Stimulated activated CD4-positive, alpha-beta T cell treated with anti-CD3 and anti-CD28 coated beads, Interleukin-1b, Interleukin-23, amount 100 ng/mL, for 4 hours (primary cell): Measurements from ENCODE around the gene KRTAP10-12.

ENCODE experiments used
- DNase-seq, 2 donors: peaks; one replicate each; pipeline ENCODE4 v3.0.0-alpha.2; 2020; ENCODE audit warnings: low read depth in 2 of 2

Gene KRTAP10-12

DNA sequence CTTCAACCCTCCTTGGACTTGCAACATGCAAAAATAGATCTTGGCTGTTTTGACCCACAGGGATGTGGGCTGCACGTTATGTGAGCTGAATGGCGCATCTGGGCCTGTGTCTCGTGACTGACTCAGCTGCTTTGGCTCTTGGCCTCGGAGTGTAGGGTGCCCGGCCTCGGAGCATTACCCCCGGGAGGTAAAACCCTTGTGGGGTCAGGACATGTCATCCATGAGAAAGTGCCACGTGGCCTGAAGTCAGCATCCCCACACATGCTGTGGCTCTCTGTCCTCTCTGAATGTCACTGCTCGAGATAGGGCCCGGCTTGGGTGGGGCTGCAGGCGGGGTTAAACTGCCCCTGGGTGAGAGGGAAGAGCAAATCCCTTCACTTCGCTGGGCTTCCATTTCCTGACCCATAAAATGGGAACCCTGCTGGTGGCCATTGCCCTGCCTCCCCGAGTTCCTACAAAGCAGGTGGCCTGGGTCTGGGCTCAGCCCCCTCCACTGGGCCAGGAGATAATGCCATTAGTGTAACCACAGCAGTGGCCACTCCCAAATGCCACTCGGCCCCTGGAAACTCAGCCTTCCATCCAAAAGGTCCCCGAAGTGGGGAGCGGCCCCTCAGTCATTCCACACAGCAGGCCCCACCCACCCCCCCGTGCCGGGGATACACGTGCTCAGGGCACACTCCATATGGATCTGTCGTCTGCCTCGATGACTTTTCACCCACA, 37.2 kb downstream of the KRTAP10-12 start:
- DNase-seq = no peak

DNA sequence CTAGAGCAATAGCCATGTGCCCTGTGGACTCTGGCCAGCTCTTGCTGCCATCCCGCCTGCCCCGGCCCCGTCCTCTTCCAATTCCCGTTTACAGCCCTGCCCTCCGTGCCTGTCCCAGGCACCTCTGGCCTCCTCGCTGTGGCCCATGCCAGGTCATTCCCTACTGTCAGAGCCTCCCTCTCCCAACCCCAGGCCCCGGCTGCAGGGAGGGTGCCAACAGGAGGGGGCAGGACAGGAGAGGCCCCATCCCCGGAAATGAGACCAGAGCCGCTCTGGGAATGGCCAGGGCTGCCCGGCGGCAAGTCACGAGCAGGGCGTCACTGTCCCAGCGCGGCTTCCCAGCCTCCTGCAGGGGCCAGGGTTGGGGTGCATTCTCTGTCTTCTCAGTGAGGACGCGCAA, 37.9 kb downstream of the KRTAP10-12 start:
- DNase-seq = no peak

DNA sequence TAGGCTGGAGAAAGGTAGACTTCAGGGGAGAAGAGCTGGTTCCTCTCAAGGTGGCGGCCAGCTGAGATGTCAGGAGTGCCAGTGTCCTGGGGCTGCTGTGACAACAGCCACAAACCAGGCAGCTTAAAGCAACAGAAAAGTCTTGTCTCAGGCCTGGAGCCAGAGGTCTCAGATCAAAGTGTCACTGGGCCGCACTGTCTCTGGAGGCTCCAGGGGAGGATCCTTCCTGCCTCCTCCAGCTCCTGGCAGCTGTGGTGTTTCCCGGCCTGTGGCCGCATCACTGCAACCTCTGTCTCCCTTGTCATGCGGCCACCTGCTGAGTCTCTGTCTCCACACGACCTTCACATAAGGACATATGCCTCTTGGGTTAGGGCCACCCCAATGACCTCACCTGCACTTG, 38.8 kb downstream of the KRTAP10-12 start:
- no peak for DNase-seq

DNA sequence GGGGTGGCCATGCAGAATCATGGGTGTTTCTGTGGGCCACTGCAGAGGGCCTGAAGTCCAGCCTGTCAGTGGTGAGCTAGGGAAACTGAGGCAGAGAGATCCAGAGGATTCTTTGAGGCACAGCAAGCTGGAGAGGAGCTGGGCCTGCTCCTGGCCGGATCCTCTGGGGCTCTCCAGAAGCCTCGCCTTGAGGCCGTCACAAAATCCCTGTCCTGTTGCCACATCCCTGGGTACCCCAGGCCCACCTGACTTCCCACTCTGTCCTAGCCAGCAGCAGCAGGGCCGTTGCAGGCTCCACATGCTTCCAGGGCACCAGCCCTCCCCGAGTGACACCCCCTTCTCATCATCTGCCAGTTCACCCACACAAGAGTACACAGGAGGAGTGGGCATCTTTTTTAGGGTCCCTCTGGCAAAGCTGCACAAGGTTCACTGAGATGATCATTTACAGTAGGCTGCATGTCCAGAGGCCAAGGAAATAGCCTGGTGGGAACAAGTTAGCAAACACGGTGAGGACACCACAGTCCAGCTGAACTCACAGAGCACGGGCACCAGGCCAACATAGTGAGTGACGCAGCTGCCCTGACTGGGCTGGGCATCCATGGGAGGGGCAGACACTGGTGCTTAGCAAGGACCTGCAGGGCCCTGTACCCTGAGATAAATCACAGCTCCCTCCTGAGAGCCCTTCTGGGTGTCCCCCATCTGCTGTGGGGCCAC, 39.5 kb downstream of the KRTAP10-12 start:
- no peak for DNase-seq

DNA sequence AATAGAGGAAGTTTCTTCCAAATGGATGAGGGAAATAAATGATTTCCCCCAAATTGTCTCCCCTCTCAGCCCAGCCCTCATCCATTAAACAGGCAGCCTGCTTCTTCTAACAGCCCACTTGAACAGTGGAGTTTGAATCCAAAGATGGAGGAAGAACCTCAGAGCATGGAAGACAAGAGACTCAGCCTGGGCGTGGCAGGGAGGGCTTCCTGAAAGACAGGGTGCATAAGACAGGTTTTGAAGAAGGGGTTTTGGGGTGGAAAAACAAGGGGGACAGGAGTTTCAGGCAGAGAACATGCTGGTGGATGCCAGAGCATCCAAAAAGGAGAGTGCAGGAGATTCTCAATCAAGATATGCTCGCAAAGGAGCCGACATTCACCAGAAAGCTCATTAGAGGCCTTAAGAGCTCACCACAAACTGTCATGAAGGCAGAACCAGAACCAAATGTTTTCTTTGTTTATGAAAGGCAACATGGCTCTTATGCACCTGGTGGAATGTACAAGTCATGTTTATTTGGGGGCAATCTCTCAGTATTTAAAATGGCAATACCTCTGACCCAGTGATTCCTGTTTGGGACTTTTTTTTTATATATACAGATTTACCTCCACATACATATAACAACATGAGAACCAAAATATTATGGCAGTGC, 40.9 kb downstream of the KRTAP10-12 start:
- DNase-seq = no peak

DNA sequence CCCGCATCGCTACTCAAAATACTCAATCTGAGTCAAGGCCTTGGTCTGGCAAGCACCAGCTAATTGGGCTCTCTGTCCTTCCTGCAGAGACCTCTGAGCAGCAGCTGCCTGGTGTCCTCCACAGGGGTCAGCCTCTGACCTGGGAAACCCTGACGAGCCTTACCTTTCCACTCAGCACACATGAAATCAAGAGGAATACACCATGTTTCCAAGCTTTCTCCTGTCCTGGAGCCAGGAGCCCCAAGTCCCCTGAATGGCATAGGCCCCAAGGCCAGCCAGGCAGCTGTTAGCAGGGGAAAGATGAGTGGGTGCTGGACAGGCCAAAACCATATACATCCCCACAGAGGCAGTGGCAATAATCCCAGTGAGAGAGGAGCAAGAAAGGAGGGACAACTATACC, 41.6 kb downstream of the KRTAP10-12 start:
- no peak for DNase-seq

DNA sequence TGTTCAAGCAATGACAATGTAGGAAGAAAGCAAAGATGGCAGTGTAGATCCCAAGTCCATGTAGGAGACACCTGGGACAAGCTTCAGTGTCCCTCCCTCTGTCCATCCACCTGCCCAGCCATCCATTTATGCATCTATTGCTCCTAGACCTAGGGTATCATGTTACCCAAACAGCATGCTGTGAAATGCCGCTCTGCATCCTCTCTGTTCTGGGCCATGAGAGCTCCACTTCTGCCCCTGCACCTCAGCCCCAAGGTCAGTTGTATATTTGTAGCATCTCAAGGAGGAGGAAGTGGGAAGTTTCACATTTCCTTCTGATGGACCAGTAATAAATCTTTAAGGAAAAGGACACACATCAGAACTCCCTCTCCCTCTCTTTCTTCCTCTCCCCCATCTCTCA, 42.3 kb downstream of the KRTAP10-12 start:
- no peak for DNase-seq

DNA sequence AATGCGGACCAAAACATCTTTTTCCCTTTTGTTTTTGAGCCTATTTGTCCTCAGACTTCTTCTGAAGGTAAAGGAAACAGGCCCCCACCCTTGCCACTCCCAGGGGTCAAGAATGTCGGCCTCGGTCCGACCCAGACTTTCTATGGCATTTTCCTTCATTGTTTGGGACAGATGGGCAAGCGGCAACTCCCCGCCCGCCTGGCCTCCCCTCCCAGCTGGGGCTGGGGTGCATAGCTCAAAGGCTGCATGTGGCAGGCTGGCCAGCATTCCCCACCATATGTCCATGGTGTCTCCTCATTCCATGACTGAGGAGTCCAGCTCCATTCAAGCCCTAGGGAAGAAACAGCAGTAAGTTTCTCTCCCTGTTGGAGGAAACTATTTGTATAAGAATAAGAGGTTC, 43.8 kb downstream of the KRTAP10-12 start:
- DNase-seq = no peak

DNA sequence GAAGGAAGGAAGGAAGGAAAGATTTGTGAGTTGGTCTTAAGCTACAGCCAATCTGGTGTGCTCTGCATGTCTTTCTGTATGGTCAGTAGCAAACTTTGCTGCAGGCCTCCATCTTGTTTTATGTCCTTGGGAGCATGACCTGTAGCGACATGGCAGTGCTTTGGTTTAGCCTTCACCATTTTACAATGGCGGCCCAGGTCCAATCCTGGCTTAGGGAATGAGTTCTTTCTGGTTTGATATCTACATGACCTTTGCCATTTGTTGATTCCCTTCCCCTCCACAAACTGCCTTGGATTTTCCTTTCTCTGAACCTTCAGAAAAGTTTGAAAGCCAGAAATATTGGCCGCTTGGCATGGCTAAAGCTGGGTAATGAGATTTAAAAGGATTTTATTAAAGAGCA, 44.9 kb downstream of the KRTAP10-12 start:
- no peak for DNase-seq

DNA sequence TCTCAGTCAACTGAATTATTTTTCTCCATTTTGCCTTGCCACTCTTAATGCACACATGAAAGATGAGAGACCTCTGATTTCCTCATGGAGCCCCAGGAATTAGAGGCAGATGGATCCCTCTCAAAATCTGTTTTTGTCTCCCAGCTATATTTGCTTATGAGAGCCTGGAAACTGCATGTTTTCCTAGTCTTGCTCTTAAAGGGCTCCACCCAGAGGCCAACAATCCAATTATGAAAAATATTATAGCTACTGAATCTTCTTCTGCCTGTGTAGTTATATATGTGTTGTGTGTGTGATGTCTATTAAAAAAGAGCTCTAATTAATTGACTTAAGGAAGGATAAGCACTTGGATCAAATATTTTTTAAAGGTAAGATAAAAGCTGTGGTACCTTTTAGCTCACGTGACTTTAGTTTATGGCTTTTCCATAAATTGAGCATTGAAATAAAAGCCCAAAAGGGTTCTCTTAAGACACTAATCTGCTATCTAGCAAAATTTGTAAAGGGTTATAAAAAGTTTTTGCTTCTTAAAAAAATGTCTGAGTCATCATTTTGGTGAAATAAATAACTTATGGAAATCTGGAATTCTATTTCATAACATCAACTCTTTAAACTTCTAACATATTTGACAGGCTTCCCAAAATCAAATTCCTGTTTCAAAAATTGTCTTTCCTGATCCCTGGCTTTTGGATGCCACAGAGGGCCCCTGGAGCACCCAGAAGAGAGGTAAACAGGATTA, 45.6 kb downstream of the KRTAP10-12 start:
- no peak for DNase-seq
